GM15510 (cell line): ENCODE measurements around the gene THAP10.

Experiments
- POLR2A ChIP-seq: IDR thresholded peaks from 3 replicates; pipeline ENCODE4 v1.6.1; 2011; ENCODE audit warnings: borderline replicate concordance; ENCODE audit not compliant: insufficient read length; ENCODE audit errors: extremely low read depth

The THAP10 gene

GRCh38 chr15:70892002-70892911 lies at the start of gene THAP10, which contains the start of gene LRRC49:
Gene THAP10 (minus strand): TSS chr15:70892433. CDS start chr15:70892272, 161 bp downstream.
Gene LRRC49 (plus strand): TSS chr15:70892826. CDS start chr15:70892895, 69 bp downstream.
- TF ChIP-seq POLR2A, result no peak

GRCh38 chr15:70936326-70936725 lies 44.1 kb upstream of the THAP10 start:
- no peak for TF ChIP-seq POLR2A

GRCh38 chr15:70935631-70936030 lies 43.4 kb upstream of the THAP10 start:
- no peak for TF ChIP-seq POLR2A

- TF ChIP-seq POLR2A, result no peak
These were observed 41.2 kb upstream of the THAP10 start for GRCh38 chr15:70933411-70933810.

- TF ChIP-seq POLR2A, result no peak
These were observed 40.2 kb upstream of the THAP10 start for GRCh38 chr15:70932397-70932796.

- TF ChIP-seq POLR2A, result no peak
These were observed 39.6 kb upstream of the THAP10 start for GRCh38 chr15:70931821-70932220.

GRCh38 chr15:70923311-70924080 lies 31.3 kb upstream of the THAP10 start:
- no peak for TF ChIP-seq POLR2A

- TF ChIP-seq POLR2A, result no peak
These were observed 29.9 kb upstream of the THAP10 start for GRCh38 chr15:70922119-70922518.

- no peak for TF ChIP-seq POLR2A
These were observed 28.9 kb upstream of the THAP10 start for GRCh38 chr15:70920981-70921696.

- TF ChIP-seq POLR2A, result no peak
These were observed 25.7 kb upstream of the THAP10 start for GRCh38 chr15:70917955-70918354.

GRCh38 chr15:70916531-70916930 lies 24.3 kb upstream of the THAP10 start:
- no peak for TF ChIP-seq POLR2A

GRCh38 chr15:70912187-70912586 lies 20.0 kb upstream of the THAP10 start:
- no peak for TF ChIP-seq POLR2A

GRCh38 chr15:70910958-70911357 lies 18.7 kb upstream of the THAP10 start:
- TF ChIP-seq POLR2A, result no peak

- no peak for TF ChIP-seq POLR2A
These were observed 15.7 kb upstream of the THAP10 start for GRCh38 chr15:70907784-70908471.
